Aorta (tissue), 5 donors: ENCODE data around the gene MET. TPM values are rescaled to one million over a fixed set of nuclear protein-coding genes. Genes with fewer than 3 reads are reported as not detected.

Experiments used
- ATAC-seq: fragments of 200-7000 bp; cut with Tn5 transposase; one replicate; pipeline ENCODE4 v1.9.1; 2022; ENCODE audit warnings: moderate library complexity; ENCODE audit not compliant: low FRiP score
- DNase-seq, 2 donors: peaks; one replicate each; pipeline ENCODE4 v3.0.0-alpha.2; 2020
- H3K27ac ChIP-seq, 2 donors: one replicate each; pipeline ENCODE4 v1.5.1; 2013; ENCODE audit warnings: low read length in 2 of 2, mild to moderate bottlenecking in 2 of 2, moderate library complexity in 2 of 2, control low read depth in 1 of 2, inconsistent platforms in 1 of 2, low read depth in 1 of 2
- H3K27me3 ChIP-seq, 2 donors: one replicate each; pipeline ENCODE4 v1.6.1; 2013; ENCODE audit warnings: control low read depth in 1 of 2, low read length in 1 of 2, mild to moderate bottlenecking in 1 of 2, moderate library complexity in 1 of 2; ENCODE audit not compliant: insufficient read depth in 2 of 2, control insufficient read depth in 1 of 2
- H3K36me3 ChIP-seq, 2 donors: one replicate each; pipeline ENCODE4 v1.6.1; 2013; ENCODE audit warnings: control low read depth in 1 of 2, low read length in 1 of 2, mild to moderate bottlenecking in 1 of 2; ENCODE audit not compliant: insufficient read depth in 2 of 2, control insufficient read depth in 1 of 2
- H3K4me1 ChIP-seq, 2 donors: one replicate each; pipeline ENCODE4 v1.6.1; 2013; ENCODE audit warnings: low read length in 2 of 2, control low read depth in 1 of 2, mild to moderate bottlenecking in 1 of 2, moderate library complexity in 1 of 2; ENCODE audit not compliant: insufficient read depth in 2 of 2, control insufficient read depth in 1 of 2
- H3K4me3 ChIP-seq, 2 donors: one replicate each; pipeline ENCODE4 v1.5.1; 2013; ENCODE audit warnings: low read length in 2 of 2, control low read depth in 1 of 2, mild to moderate bottlenecking in 1 of 2
- H3K9me3 ChIP-seq: one replicate; pipeline ENCODE4 v1.6.1; 2013; ENCODE audit warnings: mild to moderate bottlenecking, low read length; ENCODE audit not compliant: control insufficient read depth
- WGBS, 2 donors: extraction: QIAGEN DNeasy Blood & Tissue Kit; methylation state at CpG; one replicate each; pipeline ENCODE4 v1.1.7; 2013; 5-methylcytosine and 5-hydroxymethylcytosine counted together
- intact Hi-C, 2 donors: fragments of 100-400 bp; cut with DNase I; formaldehyde crosslinking; loops; one replicate each; pipeline versions ENCODE4 v1.14.2 to v1.15.0; 2022
- polyA plus RNA-seq, 2 donors: library from polyadenylated mRNA; stranded (reverse); fragments of 200-250 nt; gene quantifications; one replicate each; pipeline ENCODE4 v1.2.3, GENCODE V29; 2013
- total RNA-seq, 2 donors: library from RNA; stranded (reverse); fragmentation: NEBNext Ultra II Directional; extraction: Animal tissue kit (Norgen Biotek cat#: 25700); gene quantifications; one replicate each; pipeline ENCODE4 v1.2.1, GENCODE V29; 2021
- donor health status: healthy with polysubstance abuse.
- donor health status: Bipolar disorder and iron deficiency.
- donor health status: DM: no; HTN: no; CAD: no.
- donor health status: DM: no; HTN: no; CAD: no.
- donor health status: DM: yes; HTN: yes; CAD: no.

MET gene
- total and polyA plus RNA-seq, 4 donors, result 0.79 to 24.6 (median 9.3) TPM

- Histone ChIP-seq H3K27ac (peak overlapping the region in 1 of 2 donors; percentile 56), H3K27me3 (no peaks in the 10 kb centered on the region), H3K4me1 (peaks cover 5 to 12% of the 10 kb centered on the region in 2 donors), H3K4me3 (no peak overlapping the region), H3K9me3 (no peaks in the 10 kb centered on the region), H3K36me3 (no peaks in the 10 kb centered on the region)
- ATAC-seq, result no peak
- DNase-seq, result no peak
- intact Hi-C loops, result no loop called here
- 35 to 41% methylated on average over 1 of the region's 1 CpG for WGBS, 2 donors
Measured at GRCh38 chr7:116780966-116781365, 109.0 kb downstream of the MET start.

- Histone ChIP-seq H3K27ac (no peak overlapping the region), H3K36me3 (no peaks in the 10 kb centered on the region), H3K4me3 (no peak overlapping the region), H3K9me3 (no peaks in the 10 kb centered on the region), H3K27me3 (no peaks in the 10 kb centered on the region), H3K4me1 (peaks cover 5 to 12% of the 10 kb centered on the region in 2 donors)
- DNase-seq, result no peak
- WGBS, 2 donors, result 93 to 94% methylated on average over 2 of the region's 2 CpGs
- intact Hi-C loops, result no loop called here
- ATAC-seq, result no peak
Measured at GRCh38 chr7:116781584-116781983, 109.6 kb downstream of the MET start.

GRCh38 chr7:116782177-116782711 lies 110.2 kb downstream of the MET start:
- intact Hi-C loops, result no loop called here
- H3K4me3 ChIP-seq, result no peak overlapping the region
- DNase-seq, result no peak
- WGBS, 2 donors, result 20 to 22% methylated on average over 1 of the region's 1 CpG
- no peaks in the 10 kb centered on the region for H3K9me3 ChIP-seq
- peaks cover 5 to 12% of the 10 kb centered on the region in 2 donors for H3K4me1 ChIP-seq
- ATAC-seq, result no peak
- no peaks in the 10 kb centered on the region for H3K36me3 ChIP-seq
- no peak overlapping the region for H3K27ac ChIP-seq
- H3K27me3 ChIP-seq, result no peaks in the 10 kb centered on the region

GRCh38 chr7:116783666-116784318 lies 111.8 kb downstream of the MET start:
- WGBS, 2 donors, result 97 to 98% methylated on average over 4 of the region's 4 CpGs
- intact Hi-C loops, result no loop called here
- ATAC-seq (no peak), DNase-seq (no peak)
- no peaks in the 10 kb centered on the region for H3K36me3 ChIP-seq
- H3K4me3 ChIP-seq, result no peak overlapping the region
- peaks cover 5 to 8% of the 10 kb centered on the region in 2 donors for H3K4me1 ChIP-seq
- H3K27me3 ChIP-seq, result no peaks in the 10 kb centered on the region
- no peak overlapping the region for H3K27ac ChIP-seq
- H3K9me3 ChIP-seq, result no peaks in the 10 kb centered on the region

GRCh38 chr7:116784647-116785046 lies 112.7 kb downstream of the MET start:
- no peak for DNase-seq
- 92 to 94% methylated on average over 6 of the region's 6 CpGs for WGBS, 2 donors
- H3K9me3 ChIP-seq, result no peaks in the 10 kb centered on the region
- no peaks in the 10 kb centered on the region for H3K27me3 ChIP-seq
- intact Hi-C loops, result no loop called here
- H3K4me1 ChIP-seq, result peaks cover 5% of the 10 kb centered on the region in 2 donors
- no peak overlapping the region for H3K4me3 ChIP-seq
- no peak overlapping the region for H3K27ac ChIP-seq
- H3K36me3 ChIP-seq, result no peaks in the 10 kb centered on the region
- ATAC-seq, result no peak

- ATAC-seq (no peak), DNase-seq (no peak)
- intact Hi-C loops, result no loop called here
Measured at GRCh38 chr7:116785843-116786242, 113.8 kb downstream of the MET start.

GRCh38 chr7:116786791-116787443 lies 114.9 kb downstream of the MET start:
- no peak overlapping the region for H3K27ac ChIP-seq
- H3K27me3 ChIP-seq, result no peaks in the 10 kb centered on the region
- DNase-seq, result no peak
- H3K4me1 ChIP-seq, result no peaks in the 10 kb centered on the region
- no peak for ATAC-seq
- no peaks in the 10 kb centered on the region for H3K9me3 ChIP-seq
- no peak overlapping the region for H3K4me3 ChIP-seq
- no peaks in the 10 kb centered on the region for H3K36me3 ChIP-seq
- intact Hi-C loops, result no loop called here
- 65 to 66% methylated on average over 2 of the region's 2 CpGs for WGBS, 2 donors

More at GRCh38 chr7:116785843-116786242, 113.8 kb downstream of the MET start:
- H3K36me3 ChIP-seq, result no peaks in the 10 kb centered on the region
- no peak overlapping the region for H3K4me3 ChIP-seq
- H3K9me3 ChIP-seq, result no peaks in the 10 kb centered on the region
- no peaks in the 10 kb centered on the region for H3K27me3 ChIP-seq
- no peaks in the 10 kb centered on the region for H3K4me1 ChIP-seq
- no peak overlapping the region for H3K27ac ChIP-seq

- Histone ChIP-seq H3K27me3 (no peaks in the 10 kb centered on the region), H3K4me1 (no peaks in the 10 kb centered on the region), H3K27ac (no peak overlapping the region), H3K9me3 (no peaks in the 10 kb centered on the region), H3K36me3 (no peaks in the 10 kb centered on the region), H3K4me3 (no peak overlapping the region)
- ATAC-seq, result no peak
- intact Hi-C loops, result no loop called here
- DNase-seq, result no peak
- WGBS, 2 donors, result 84 to 85% methylated on average over 2 of the region's 2 CpGs
Measured at GRCh38 chr7:116787881-116788280, 115.9 kb downstream of the MET start.
